Inflammatory macrophage treated with lipopolysaccharide for 1 hour (primary cell): Measurements from ENCODE around the gene DAPK1.

Source experiments
- DNase-seq, 2 donors: peaks; one replicate each; pipeline ENCODE4 v3.0.0-alpha.2; 2020 to 2022

DAPK1 gene

GRCh38 chr9:87698069-87698809 is 200.6 kb downstream of the DAPK1 start:
- DNase-seq: no peak

DNA sequence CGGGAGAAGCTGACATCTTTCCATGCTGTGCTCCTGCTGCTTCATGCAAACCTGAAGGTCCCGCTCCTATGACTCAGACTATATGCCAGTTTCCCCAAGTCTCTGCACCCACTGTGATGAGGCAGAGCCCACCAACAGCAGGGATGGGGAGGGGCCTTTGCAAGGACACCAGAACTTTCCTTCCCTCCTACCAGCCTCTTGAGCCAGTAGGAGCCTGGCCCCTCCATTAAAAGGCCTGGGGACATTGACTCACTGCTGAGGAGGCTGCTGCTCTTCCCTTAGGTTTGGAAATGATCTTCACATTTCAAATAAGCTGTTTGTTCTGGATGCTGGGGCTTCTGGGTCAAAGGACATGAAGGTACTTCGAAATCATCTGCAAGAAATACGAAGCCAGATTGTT is 202.2 kb downstream of the DAPK1 start:
- DNase-seq: no peak

DNA sequence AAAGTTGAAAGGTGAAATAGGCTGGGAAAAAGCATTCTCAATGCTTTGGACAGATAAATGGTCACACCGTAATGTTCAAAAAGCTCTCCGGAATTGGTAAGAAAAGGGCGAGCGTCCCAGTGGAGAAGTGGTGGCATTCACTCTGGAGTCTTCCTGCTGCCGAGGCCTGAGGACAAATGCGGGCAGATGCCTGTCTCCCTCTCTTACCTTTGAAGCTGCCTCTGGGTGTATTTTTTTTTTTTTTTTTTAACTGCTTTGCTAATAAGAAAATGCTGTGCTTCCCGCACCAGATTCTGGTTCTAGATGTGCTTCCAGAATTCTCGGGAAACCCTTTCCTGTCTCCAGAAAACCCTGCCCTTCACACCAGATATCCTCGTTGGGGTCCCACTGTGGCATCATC is 203.8 kb downstream of the DAPK1 start:
- DNase-seq: no peak

- no peak for DNase-seq
Measured at GRCh38 chr9:87701931-87702421, 204.3 kb downstream of the DAPK1 start.

- no peak for DNase-seq
Measured at GRCh38 chr9:87702921-87703320, 205.3 kb downstream of the DAPK1 start.

- no peak for DNase-seq
Measured at GRCh38 chr9:87703636-87704276, 206.1 kb downstream of the DAPK1 start.

- DNase-seq: no peak
Measured at GRCh38 chr9:87704342-87704741, 206.7 kb downstream of the DAPK1 start.

GRCh38 chr9:87706066-87706739 is 208.5 kb downstream of the DAPK1 start:
- DNase-seq: no peak

- peak; percentile 59 to 61 for DNase-seq
Measured at GRCh38 chr9:87707805-87708506, 210.3 kb downstream of the DAPK1 start.

- DNase-seq: no peak
Measured at GRCh38 chr9:87708546-87708945, 210.9 kb downstream of the DAPK1 start.

DNA sequence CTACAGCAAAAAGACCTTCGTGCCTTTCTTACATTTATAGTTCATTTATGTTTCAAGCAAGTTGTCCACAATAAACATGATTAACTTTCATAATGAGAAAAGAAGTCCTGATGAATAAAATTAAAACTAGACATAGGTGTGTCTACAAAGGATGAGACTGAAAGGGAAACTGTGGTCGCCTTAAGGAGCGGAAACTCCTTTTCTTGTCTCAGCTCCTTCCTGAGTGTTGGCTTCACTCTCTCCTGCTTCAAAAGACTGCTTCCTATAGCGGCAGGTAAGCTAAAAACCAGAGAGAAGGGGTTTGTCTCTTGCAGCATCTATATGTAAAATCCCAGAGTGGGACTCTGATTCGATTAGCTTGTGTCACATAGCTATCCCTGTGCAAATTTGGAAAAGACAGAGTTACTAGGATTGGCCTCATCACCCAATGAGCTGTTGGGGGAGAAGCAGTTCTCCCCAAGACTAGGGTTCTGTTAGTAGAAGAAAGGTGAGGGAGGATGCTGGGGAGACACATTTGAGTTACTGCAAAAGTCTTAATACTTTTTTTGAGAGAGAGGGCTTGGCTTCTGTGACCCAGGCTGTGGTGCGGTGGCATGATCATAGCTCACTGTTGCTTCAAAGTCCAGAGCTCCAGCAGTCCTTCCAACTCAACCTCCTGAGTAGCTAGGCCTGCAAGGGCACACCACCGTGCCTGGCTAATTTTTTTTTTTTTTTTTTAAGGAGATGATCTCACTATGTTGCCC is 211.5 kb downstream of the DAPK1 start:
- DNase-seq: no peak

DNA sequence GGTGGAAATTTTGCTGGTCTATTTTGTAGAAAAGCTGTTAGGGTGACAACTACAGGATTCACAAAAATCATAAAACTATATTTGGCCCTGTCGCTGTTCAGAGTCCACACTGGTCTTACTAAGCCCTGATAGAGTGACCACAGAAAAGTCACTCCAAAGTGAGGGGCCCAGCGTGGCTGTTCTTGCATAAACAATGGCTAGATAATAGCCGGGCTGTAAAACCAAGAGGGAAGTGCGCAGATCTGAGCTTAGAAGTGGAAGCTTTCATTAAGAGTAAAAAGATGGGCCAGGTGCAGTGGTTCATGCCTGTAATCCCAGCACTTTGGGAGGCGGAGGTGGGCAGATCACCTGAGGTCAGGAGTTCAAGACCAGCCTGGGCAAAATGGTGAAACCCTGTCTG is 212.8 kb downstream of the DAPK1 start:
- DNase-seq: no peak

GRCh38 chr9:87711857-87712800 is 214.5 kb downstream of the DAPK1 start:
- peak; percentile 86 to 94 for DNase-seq

GRCh38 chr9:87712801-87713277 is 215.2 kb downstream of the DAPK1 start:
- no peak for DNase-seq

DNA sequence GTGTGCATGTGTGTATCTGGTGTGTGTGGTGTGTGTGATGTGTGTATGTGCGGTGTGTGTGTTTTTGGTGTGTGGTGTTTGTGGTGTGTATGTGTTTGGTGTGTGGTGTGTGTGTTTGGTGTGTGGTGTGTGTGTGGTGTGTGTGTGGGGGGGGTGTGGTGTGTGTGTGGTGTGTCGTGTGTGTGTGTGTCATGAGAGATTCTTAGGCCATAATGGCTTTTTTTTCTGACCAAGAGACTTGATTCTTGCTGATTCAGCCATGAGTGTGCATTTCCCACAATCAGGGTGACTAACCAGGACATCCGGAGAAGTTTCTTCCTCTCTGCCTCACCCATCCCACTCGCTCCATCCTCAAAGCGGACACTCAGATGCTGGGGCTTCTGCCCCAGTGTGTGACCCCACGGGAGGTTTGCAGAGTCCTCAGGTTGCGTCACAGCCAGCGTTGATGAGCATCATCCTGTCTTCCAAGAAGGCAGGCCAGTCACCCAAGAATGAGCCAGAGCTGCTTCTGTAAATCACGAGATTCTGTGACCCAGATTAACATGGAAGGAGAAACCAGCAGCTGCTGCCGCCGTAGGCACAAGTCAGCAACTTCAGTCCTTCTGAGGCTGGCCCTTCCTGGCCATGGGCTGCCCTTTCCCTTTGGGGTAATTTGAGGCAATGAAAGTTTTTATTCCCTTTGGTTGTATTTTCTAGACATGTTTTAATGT is 215.8 kb downstream of the DAPK1 start:
- peak; percentile 98 to 100 for DNase-seq

DNA sequence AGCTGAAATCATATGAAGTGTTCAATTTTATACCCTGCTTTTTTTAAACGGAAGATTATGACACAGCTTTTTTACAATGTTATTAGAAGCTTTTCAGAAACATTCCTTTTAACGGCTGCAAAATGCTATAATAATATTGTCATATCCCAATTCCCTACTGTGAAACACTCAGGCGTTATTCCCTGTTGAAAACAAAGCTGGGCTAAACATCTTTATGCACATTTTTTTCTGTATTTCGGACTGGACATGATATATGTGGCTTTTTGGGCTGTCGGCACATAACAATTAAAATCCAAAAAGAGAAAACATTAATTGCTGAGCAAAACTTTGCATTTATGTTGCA is 216.3 kb downstream of the DAPK1 start:
- no peak for DNase-seq

DNA sequence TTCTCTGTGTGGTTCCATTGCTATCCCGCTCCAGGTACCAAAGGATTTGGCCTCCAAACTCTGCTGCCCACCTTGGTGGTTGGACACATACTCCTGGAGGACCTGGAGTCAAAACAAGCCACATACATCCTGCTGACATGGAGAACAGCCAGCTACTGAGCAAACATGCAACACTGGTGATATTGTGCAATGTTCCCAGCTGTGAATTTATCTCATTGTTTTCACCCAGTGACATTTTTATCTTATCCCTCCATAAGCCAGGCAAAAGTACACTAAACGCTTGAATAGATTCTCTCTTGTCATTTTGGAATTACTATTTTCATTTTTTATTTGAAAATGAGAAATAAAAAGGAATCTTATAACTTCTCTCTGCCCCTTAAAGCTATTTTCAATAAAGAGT is 217.2 kb downstream of the DAPK1 start:
- peak; percentile 52 to 66 for DNase-seq

DNA sequence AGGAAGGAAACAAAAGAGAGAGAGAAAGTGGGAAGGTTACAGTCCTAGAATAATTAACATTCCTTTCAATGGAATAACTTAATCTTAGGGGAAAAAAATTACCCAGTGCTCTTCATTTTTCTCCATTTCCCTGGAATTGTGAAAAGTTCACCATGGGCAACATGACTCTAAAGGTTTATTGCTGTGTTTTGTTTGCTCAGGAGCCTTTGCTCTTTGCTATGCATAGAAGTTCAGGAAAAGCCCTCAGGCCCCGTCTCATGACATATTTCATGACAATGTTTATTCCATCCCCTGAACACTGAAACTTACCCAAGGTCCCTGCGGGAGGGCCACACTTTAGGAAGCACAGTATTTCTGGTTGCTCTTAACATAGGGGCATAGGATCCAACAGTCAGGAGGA is 218.5 kb downstream of the DAPK1 start:
- no peak for DNase-seq

DNA sequence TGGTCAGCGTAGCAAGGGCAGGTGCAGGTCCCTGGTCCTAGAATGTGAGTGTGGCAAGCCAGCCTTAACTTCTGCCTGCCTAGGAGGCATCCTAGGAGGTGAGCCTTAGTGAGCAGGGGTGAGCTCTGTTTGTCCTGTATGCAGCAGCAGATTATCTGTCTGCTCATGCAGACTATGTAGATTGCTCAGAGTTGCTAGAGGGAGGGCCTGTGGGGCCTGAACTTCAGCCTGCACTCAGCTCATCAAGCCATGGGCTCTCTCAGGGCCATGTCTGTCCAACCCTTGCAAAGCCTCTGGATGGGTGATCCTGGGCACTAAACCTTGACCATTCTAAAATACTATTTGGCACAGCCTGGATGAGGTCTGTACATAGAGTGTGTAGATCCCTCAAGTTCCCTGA is 219.8 kb downstream of the DAPK1 start:
- no peak for DNase-seq

DNA sequence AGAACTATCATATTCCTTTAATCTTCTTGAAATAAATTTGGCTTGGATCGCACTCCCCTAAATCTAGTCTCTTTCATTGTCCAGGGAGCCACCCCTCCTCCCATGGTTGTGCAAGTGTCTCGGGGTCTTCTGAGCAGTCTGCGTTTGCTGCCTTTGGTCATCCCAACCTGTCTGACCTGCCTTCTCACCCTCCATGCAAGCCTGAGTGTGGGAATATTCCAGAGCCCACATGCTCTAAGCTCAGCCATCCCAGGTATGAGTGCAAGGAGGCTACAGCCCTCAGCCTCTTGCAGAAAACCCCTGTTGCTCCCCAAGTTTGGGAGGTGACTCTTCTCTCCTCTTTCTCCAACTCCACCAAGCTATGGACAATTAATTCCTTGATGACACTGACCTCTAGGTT is 220.6 kb downstream of the DAPK1 start:
- DNase-seq: no peak
